Fibroblast of lung (primary cell): ENCODE data around the gene KCNJ8. TPM values are rescaled to one million over a fixed set of nuclear protein-coding genes. Genes with fewer than 3 reads are reported as not detected.

Source experiments
- DNase-seq, 2 donors: peaks; one replicate each; pipeline versions ENCODE4 v3.0.0 to v3.0.0-alpha.2; 2010; ENCODE audit warnings: low read depth in 2 of 2
- H2AFZ ChIP-seq: 2 replicates; pipeline ENCODE4 v1.5.1; 2012; ENCODE audit warnings: low read length, control low read depth, inconsistent platforms
- H3K27ac ChIP-seq: 2 replicates; pipeline ENCODE4 v1.5.1; 2011; ENCODE audit warnings: low read length, control low read depth; ENCODE audit not compliant: insufficient read depth
- H3K27me3 ChIP-seq: 2 replicates; pipeline ENCODE4 v1.5.1; 2011; ENCODE audit warnings: mild to moderate bottlenecking, low read length; ENCODE audit not compliant: control insufficient read depth, insufficient read depth
- H3K36me3 ChIP-seq: 2 replicates; pipeline ENCODE4 v1.5.1; 2011; ENCODE audit warnings: low read length; ENCODE audit not compliant: control insufficient read depth, insufficient read depth
- H3K4me1 ChIP-seq: 2 replicates; pipeline ENCODE4 v1.5.1; 2011; ENCODE audit warnings: low read length; ENCODE audit not compliant: control insufficient read depth, insufficient read depth; ENCODE audit errors: extremely low read depth
- H3K4me2 ChIP-seq: 2 replicates; pipeline ENCODE4 v1.5.1; 2011; ENCODE audit warnings: low read length, control low read depth; ENCODE audit not compliant: insufficient read depth; ENCODE audit errors: extremely low read depth
- H3K4me3 ChIP-seq, 4 experiments: fragments of 200-600 bp in 1 of 4; sonication (generic) in 1 of 4; replicated peaks in 1 of 4; 2 replicates each; pipeline ENCODE4 v1.5.1; 2011 to 2016; ENCODE audit warnings: low read length in 4 of 4, low read depth in 3 of 4, mild to moderate bottlenecking in 3 of 4, control low read depth in 2 of 4, inconsistent platforms in 1 of 4, mixed read lengths in 1 of 4; ENCODE audit not compliant: insufficient read depth in 1 of 4; ENCODE audit errors: control extremely low read depth in 1 of 4
- H3K79me2 ChIP-seq: 2 replicates; pipeline ENCODE4 v1.5.1; 2012; ENCODE audit warnings: mild to moderate bottlenecking, low read length, inconsistent platforms; ENCODE audit not compliant: control insufficient read depth, insufficient read depth
- H3K9ac ChIP-seq: 2 replicates; pipeline ENCODE4 v1.5.1; 2011; ENCODE audit warnings: mild to moderate bottlenecking, low read length, control low read depth; ENCODE audit not compliant: insufficient read depth
- H3K9me3 ChIP-seq: 2 replicates; pipeline ENCODE4 v1.5.1; 2012; ENCODE audit warnings: low read depth, low read length; ENCODE audit not compliant: control insufficient read depth, insufficient read depth
- H4K20me1 ChIP-seq: 2 replicates; pipeline ENCODE4 v1.5.1; 2011; ENCODE audit warnings: low read length; ENCODE audit not compliant: control insufficient read depth, insufficient read depth; ENCODE audit errors: extremely low read depth
- EZH2 ChIP-seq: IDR thresholded peaks from 2 replicates; pipeline ENCODE4 v1.5.1; 2012; ENCODE audit warnings: low read length, control low read depth, mild to moderate bottlenecking; ENCODE audit errors: missing control alignments
- polyA plus RNA-seq, 2 donors: library from polyadenylated mRNA; depleted of rRNA in 1 of 2; stranded (reverse) in 1 of 2; unstranded in 1 of 2; fragments of >200 nt; gene quantifications; 2 replicates each; pipeline ENCODE4 v1.2.1, GENCODE V29; 2011 to 2012; ENCODE audit warnings: missing spikeins in 1 of 2
- total RNA-seq: library from RNA; depleted of rRNA; stranded (reverse); fragments of >200 nt; gene quantifications from 2 replicates; pipeline ENCODE4 v1.2.1, GENCODE V29; 2014
- TF ChIP-seq, protein P1 (sequence below), 2 donors: IDR thresholded peaks in 1 of 2; conservative IDR thresholded peaks in 1 of 2; 1 replicate in 1 of 2; 2 replicates in 1 of 2; pipeline ENCODE4 v1.5.1; 2011 to 2012; ENCODE audit warnings: low read length in 2 of 2, control low read depth in 1 of 2, inconsistent platforms in 1 of 2, low read depth in 1 of 2, mild to moderate bottlenecking in 1 of 2

The KCNJ8 gene
- total and polyA plus RNA-seq, 2 donors (not counting 1 experiment from before 2014, with no cell fraction given), result 13.2 to 17.7 TPM

DNA sequence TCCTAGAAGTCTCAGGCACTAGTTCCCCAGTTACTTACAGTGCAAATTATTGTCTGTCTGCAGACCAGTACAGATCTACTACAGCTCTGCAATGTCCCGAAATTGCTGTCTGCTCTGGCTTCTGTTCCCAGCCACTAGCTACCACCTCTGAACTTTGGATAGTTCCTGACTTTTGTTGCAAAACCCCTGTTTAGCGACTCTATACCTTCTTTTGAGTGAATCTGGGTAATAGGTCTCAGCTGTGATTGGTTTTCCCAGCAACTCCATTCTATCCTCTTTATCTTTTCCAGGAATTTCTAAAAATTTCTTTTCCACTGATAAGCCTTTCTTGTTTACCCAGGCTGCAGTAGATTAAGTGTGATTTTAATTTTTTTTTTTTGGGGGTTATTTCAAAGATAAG is 16.8 kb downstream of the KCNJ8 start:
- no peak for TF ChIP-seq EZH2
- TF ChIP-seq, protein P1, sequence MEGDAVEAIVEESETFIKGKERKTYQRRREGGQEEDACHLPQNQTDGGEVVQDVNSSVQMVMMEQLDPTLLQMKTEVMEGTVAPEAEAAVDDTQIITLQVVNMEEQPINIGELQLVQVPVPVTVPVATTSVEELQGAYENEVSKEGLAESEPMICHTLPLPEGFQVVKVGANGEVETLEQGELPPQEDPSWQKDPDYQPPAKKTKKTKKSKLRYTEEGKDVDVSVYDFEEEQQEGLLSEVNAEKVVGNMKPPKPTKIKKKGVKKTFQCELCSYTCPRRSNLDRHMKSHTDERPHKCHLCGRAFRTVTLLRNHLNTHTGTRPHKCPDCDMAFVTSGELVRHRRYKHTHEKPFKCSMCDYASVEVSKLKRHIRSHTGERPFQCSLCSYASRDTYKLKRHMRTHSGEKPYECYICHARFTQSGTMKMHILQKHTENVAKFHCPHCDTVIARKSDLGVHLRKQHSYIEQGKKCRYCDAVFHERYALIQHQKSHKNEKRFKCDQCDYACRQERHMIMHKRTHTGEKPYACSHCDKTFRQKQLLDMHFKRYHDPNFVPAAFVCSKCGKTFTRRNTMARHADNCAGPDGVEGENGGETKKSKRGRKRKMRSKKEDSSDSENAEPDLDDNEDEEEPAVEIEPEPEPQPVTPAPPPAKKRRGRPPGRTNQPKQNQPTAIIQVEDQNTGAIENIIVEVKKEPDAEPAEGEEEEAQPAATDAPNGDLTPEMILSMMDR (conservative IDR thresholded peaks at IDR 0.05 in 1 of 2, IDR thresholded peaks at IDR 0.05 in 1 of 2; ENCODE audit: low read depth in 1 of 2, low read length in 2 of 2), result no peak
- no peak overlapping the region for H3K9ac ChIP-seq
- H3K27ac ChIP-seq, result no peak overlapping the region

DNA sequence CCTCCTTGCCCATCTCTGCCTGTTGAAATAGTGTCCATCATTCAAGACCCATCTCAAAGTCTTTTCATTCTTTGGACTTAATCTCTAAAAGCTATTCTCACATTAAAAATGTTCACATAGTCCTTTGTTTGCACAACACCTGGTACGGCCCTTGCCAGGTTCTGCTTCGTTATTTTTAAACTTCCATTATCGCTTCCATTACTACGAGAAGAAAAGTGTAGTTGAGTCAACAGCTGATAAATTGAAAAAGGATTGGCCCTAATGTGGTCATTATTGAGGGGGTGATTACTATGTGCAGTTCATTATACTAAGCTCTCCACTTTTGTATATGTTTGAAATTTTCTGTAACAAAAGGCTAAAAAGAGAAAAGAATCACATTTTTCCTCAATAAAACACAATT is 17.8 kb downstream of the KCNJ8 start:
- H3K4me2 ChIP-seq, result no peak overlapping the region
- TF ChIP-seq, protein P1 (conservative IDR thresholded peaks at IDR 0.05 in 1 of 2, IDR thresholded peaks at IDR 0.05 in 1 of 2; ENCODE audit: low read depth in 1 of 2, low read length in 2 of 2), result no peak
- TF ChIP-seq EZH2, result no peak
- H2AFZ ChIP-seq, result no peak overlapping the region
- H3K9ac ChIP-seq, result no peak overlapping the region
- H3K9me3 ChIP-seq, result no peaks in the 10 kb centered on the region
- DNase-seq, result no peak
- no peak overlapping the region for H3K27ac ChIP-seq
- H3K27me3 ChIP-seq, result no peaks in the 10 kb centered on the region
- H3K36me3 ChIP-seq, result no peaks in the 10 kb centered on the region
- no peaks in the 10 kb centered on the region for H3K79me2 ChIP-seq
- no peaks in the 10 kb centered on the region for H3K4me1 ChIP-seq
- H4K20me1 ChIP-seq, result no peaks in the 10 kb centered on the region
- no peak overlapping the region for H3K4me3 ChIP-seq

More for the DNA sequence above, 16.8 kb downstream of the KCNJ8 start:
- H3K79me2 ChIP-seq, result no peaks in the 10 kb centered on the region
- H3K4me2 ChIP-seq, result no peak overlapping the region
- no peak for DNase-seq
- no peaks in the 10 kb centered on the region for H3K36me3 ChIP-seq
- no peaks in the 10 kb centered on the region for H3K27me3 ChIP-seq
- no peak overlapping the region for H3K4me3 ChIP-seq
- H2AFZ ChIP-seq, result no peak overlapping the region
- H3K4me1 ChIP-seq, result no peaks in the 10 kb centered on the region
- no peaks in the 10 kb centered on the region for H3K9me3 ChIP-seq
- H4K20me1 ChIP-seq, result no peaks in the 10 kb centered on the region

DNA sequence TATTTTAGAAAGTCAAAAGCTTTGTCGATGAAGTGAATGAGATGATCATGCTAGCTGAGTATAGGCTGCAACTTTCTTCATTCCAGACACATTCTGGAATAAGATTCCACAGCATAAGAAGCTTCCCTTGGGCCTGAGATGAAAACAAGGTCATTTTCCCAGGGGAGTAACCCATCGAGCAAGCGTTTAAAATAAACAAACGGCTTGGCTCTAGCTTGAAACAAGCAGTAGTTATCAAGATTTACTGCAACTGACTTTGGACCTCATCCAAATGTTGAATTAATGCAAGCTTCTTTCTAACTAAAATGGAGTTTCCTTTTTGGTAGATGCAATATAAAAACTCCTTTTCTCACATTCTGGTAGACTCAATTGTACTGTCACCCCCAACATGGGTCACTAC is 23.0 kb downstream of the KCNJ8 start:
- DNase-seq, result peak; percentile 7 to 83
- Histone ChIP-seq H4K20me1 (no peaks in the 10 kb centered on the region), H3K9ac (no peak overlapping the region), H3K9me3 (no peaks in the 10 kb centered on the region), H2AFZ (no peak overlapping the region), H3K36me3 (no peaks in the 10 kb centered on the region), H3K4me1 (peaks cover 2% of the 10 kb centered on the region), H3K79me2 (no peaks in the 10 kb centered on the region), H3K27me3 (no peaks in the 10 kb centered on the region), H3K27ac (no peak overlapping the region), H3K4me3 (no peak overlapping the region), H3K4me2 (no peak overlapping the region)
- TF ChIP-seq, protein P1 (conservative IDR thresholded peaks at IDR 0.05 in 1 of 2, IDR thresholded peaks at IDR 0.05 in 1 of 2; ENCODE audit: low read depth in 1 of 2, low read length in 2 of 2), result no peak
- no peak for TF ChIP-seq EZH2
